HuH-7 (cell line): Measurements from ENCODE around the gene CFAP299.

Experiments
- DNase-seq: peaks from one replicate; pipeline ENCODE4 v3.0.0; 2011; ENCODE audit warnings: low spot score

Gene CFAP299

GRCh38 chr4:80926891-80927290 lies 591.4 kb downstream of the CFAP299 start:
- no peak for DNase-seq

DNA sequence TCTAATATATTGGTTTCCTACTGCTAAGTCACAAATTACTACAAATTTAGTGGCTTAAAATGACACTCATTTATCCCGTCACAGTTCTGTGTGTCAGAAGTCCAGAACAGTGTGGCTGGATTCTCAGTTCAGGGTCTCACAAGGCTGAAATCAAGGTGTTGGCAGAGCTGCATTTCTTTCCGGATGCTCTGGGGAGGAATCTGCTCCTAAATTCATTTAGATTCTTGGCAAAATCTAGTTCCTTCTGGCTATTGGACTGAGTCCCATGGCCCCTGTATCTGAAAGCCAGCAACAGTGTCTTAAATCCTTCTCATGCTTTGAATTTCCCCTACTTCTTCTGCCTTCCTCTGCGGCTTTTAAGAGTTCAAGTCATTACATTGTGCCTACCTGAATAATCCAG lies 591.9 kb downstream of the CFAP299 start:
- no peak for DNase-seq

GRCh38 chr4:80931631-80932081 lies 596.1 kb downstream of the CFAP299 start:
- no peak for DNase-seq

- DNase-seq = no peak
Observed at GRCh38 chr4:80948141-80948540, 612.6 kb downstream of the CFAP299 start.

DNA sequence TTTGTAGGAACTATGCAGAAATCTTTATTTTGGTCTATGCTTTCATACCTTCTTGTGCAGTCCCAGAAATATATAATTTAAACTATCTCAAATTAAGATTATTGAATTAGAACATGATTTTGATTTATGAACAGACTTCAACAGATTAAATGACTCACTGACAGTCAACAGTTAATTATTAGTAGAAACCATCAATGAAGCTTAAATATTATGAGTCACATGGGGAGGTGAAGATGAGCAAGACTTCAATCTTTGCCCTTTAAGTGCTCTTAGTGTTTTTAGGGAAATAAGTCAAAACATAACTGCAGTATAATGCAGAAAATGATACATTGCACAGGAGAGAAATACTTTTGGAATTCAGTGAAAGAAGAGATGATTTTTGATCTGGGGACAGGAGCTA lies 613.5 kb downstream of the CFAP299 start:
- no peak for DNase-seq

DNA sequence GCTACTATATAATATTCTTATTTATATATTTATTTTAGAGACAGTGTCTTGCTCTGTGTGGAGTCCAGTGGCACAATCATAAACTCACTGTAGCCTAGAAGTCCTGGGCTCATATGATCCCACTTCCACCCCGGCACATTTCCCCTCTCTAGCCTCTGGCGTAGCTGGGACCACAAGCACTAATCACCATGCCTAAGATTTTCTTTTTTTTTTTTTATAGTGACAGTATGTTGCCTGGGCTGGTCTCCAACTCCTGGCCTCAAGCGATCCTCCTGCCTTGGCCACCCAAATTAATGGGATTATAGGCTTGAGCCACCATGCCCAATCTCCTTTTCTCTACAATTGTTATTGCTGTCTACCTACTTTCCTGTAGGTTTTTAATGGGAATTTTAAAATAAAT lies 620.9 kb downstream of the CFAP299 start:
- DNase-seq = no peak

- no peak for DNase-seq
Observed at GRCh38 chr4:80963051-80963450, 627.5 kb downstream of the CFAP299 start.

DNA sequence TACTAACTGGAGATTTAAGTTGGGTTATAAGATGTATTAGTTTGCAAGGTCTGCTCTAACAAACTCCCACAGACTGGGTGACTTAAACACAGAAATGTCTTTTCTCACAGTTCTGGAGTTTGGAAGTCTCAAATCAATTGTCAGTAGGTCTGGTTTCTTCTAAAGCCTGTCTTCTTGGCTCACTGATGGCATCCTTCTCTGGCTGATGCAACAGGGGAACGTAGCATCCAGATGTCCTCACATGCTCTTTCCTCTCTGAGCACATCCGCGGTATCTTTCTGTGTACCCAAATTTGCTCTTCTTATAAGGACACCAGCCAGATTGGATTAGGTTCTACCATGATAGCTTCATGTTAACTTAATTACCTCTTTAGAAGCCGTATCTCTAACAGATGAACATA lies 631.8 kb downstream of the CFAP299 start:
- no peak for DNase-seq

DNA sequence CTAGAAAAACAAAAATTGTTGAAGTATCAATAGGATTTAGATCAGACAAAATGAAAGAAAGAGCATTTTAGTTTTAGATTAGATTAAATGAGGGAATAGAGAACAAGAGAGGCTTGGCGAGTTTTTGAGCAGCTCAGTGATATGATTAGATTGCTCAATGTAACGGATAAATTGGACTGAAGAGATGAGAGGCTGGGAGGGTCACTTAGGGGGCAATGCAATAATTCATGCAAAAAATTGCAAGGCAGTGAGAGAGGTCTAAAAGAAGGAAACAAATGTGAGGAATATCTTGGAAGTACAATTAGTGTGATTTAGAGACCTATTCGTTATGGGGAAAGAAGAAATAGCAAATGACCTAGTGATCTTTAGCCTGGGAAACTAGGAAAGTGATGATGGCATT lies 644.7 kb downstream of the CFAP299 start:
- DNase-seq = no peak

GRCh38 chr4:80986011-80986410 lies 650.5 kb downstream of the CFAP299 start:
- DNase-seq = no peak

GRCh38 chr4:80989921-80990544 lies 654.5 kb downstream of the CFAP299 start:
- DNase-seq = peak; percentile 3

GRCh38 chr4:80990851-80991250 lies 655.3 kb downstream of the CFAP299 start:
- no peak for DNase-seq

DNA sequence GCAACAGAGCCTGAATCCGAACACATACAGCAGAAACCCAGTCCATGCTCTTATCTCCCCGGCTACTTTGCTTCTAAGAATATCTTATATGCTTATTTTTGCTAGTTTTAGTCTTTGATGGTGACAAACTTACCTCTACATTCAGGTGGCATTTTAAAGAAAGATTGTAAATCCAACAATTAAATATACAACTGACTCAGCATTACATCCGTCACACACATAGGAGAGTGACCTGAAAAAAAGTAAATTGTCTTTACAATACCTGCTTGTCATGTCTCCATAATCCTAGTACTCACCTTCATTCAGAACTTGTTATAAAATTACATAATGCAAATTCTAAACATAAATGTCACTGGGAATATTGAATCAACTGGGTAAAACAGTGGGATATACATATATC lies 664.4 kb downstream of the CFAP299 start:
- no peak for DNase-seq

- no peak for DNase-seq
Observed at GRCh38 chr4:81003597-81004111, 668.1 kb downstream of the CFAP299 start.

DNA sequence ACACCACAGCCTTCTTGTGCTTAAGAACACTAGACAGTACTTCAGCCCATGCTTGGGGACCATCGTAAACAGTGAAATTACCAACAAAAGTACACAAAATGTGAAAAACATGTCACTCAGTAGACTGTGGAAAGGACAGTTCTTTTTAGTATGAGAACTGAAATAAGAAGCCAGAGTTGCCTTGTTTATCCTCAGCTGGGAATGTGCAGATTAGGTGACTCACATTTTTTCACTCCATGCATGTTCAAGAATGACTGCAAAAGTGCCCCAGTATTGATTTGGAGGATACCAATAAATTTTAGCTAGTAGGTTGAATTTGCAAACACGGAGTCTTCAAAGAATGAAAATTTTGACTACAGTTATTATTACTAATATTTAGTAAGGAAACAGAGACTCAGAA lies 671.9 kb downstream of the CFAP299 start:
- DNase-seq = no peak
